H1 (cell line): ENCODE data around the gene ARHGAP6. TPM values are rescaled to one million over a fixed set of nuclear protein-coding genes. Genes with fewer than 3 reads are reported as not detected.

Experiments used
- CTCF ChIA-PET: fragments of 300-600 bp; sonication (Branson Sonifier 250); formaldehyde crosslinking; loops from one replicate; lab custom pipeline; 2021; ENCODE audit not compliant: partially characterized antibody; lab: Charles Lee
- POLR2A ChIA-PET: fragments of 300-600 bp; sonication (Branson Sonifier 250); formaldehyde crosslinking; loops from one replicate; lab custom pipeline; 2021; ENCODE audit warnings: inconsistent platforms; ENCODE audit not compliant: partially characterized antibody; lab: Charles Lee
- DNase-seq, 2 experiments: peaks; one replicate each; pipeline versions ENCODE4 v3.0.0 to v3.0.0-alpha.2; 2010 to 2022; ENCODE audit warnings: low spot score in 2 of 2, low read depth in 1 of 2, mixed read lengths in 1 of 2
- FAIRE-seq: peaks from 2 replicates; lab custom pipeline; 2011; peaks lifted over from hg19 to GRCh38; lab: Jason Lieb, UNC
- H2AFZ ChIP-seq: 2 replicates; pipeline ENCODE4 v1.8.1; 2012; ENCODE audit warnings: low read length, inconsistent platforms
- H2AK5ac ChIP-seq: 2 replicates; pipeline ENCODE4 v1.6.1; 2013; ENCODE audit warnings: low read depth, low read length
- H2BK120ac ChIP-seq: replicated peaks from 2 replicates; pipeline ENCODE3; 2013; ENCODE audit warnings: low read depth, low read length, inconsistent platforms
- H2BK12ac ChIP-seq: 2 replicates; pipeline ENCODE4 v1.6.1; 2013; ENCODE audit warnings: low read depth, low read length
- H2BK15ac ChIP-seq: 2 replicates; pipeline ENCODE4 v1.6.1; 2013; ENCODE audit warnings: low read length
- H2BK20ac ChIP-seq: 2 replicates; pipeline ENCODE4 v1.6.1; 2013; ENCODE audit warnings: low read length
- H2BK5ac ChIP-seq: 2 replicates; pipeline ENCODE4 v1.6.1; 2013; ENCODE audit warnings: low read depth, low read length
- H3K14ac ChIP-seq: 2 replicates; pipeline ENCODE4 v1.6.1; 2013; ENCODE audit warnings: inconsistent platforms; ENCODE audit not compliant: insufficient read length
- H3K18ac ChIP-seq: 2 replicates; pipeline ENCODE4 v1.6.1; 2013; ENCODE audit warnings: low read length; ENCODE audit errors: extremely low read depth
- H3K23ac ChIP-seq: 2 replicates; pipeline ENCODE4 v1.6.1; 2013; ENCODE audit warnings: inconsistent platforms; ENCODE audit not compliant: insufficient read length
- H3K23me2 ChIP-seq: 2 replicates; pipeline ENCODE4 v1.6.1; 2013; ENCODE audit warnings: low read depth, low read length
- H3K27ac ChIP-seq: 2 replicates; pipeline ENCODE4 v1.6.1; 2011; ENCODE audit warnings: low read depth, low read length, inconsistent platforms
- H3K27me3 ChIP-seq, 4 experiments: replicated peaks in 1 of 4; 1 replicate in 1 of 4; 2 replicates in 3 of 4; pipeline versions ENCODE4 v1.6.1 to v1.8.1; 2011 to 2013; ENCODE audit warnings: low read length in 3 of 4, mild to moderate bottlenecking in 3 of 4, inconsistent platforms in 2 of 4, mixed read lengths in 2 of 4, moderate library complexity in 1 of 4; ENCODE audit not compliant: control insufficient read depth in 3 of 4, insufficient read depth in 3 of 4; ENCODE audit errors: extremely low read depth in 1 of 4
- H3K36me3 ChIP-seq, 4 experiments: 2 replicates each; pipeline versions ENCODE4 v1.6.1 to v1.8.1; 2011 to 2013; ENCODE audit warnings: mild to moderate bottlenecking in 4 of 4, low read length in 3 of 4, moderate library complexity in 2 of 4, control low read depth in 1 of 4, inconsistent platforms in 1 of 4; ENCODE audit not compliant: insufficient read depth in 4 of 4, control insufficient read depth in 2 of 4
- H3K4ac ChIP-seq: replicated peaks from 2 replicates; pipeline ENCODE3; 2013; ENCODE audit warnings: low read length, low read depth, mixed read lengths, inconsistent platforms; ENCODE audit not compliant: insufficient read length
- H3K4me1 ChIP-seq, 4 experiments: replicated peaks in 1 of 4; 1 replicate in 1 of 4; 2 replicates in 3 of 4; pipeline versions ENCODE4 v1.6.1 to v1.8.1; 2011 to 2013; ENCODE audit warnings: low read length in 3 of 4, inconsistent platforms in 2 of 4, mixed read lengths in 1 of 4; ENCODE audit not compliant: insufficient read depth in 4 of 4, control insufficient read depth in 3 of 4
- H3K4me2 ChIP-seq, 2 experiments: 2 replicates each; pipeline versions ENCODE4 v1.6.1 to v1.8.1; 2011 to 2013; ENCODE audit warnings: low read depth in 2 of 2, low read length in 2 of 2, control low read depth in 1 of 2, inconsistent platforms in 1 of 2, mild to moderate bottlenecking in 1 of 2; ENCODE audit not compliant: insufficient read depth in 1 of 2
- H3K4me3 ChIP-seq, 4 experiments: fragments of 200-600, 300-600 bp in 1 of 4; sonication (generic), shearing (Covaris generic), sonication (Bioruptor Twin) in 1 of 4; 2 replicates each; pipeline versions ENCODE4 v1.5.1 to v1.8.1; 2011 to 2016; ENCODE audit warnings: low read length in 4 of 4, low read depth in 3 of 4, control low read depth in 2 of 4, inconsistent platforms in 2 of 4, mild to moderate bottlenecking in 2 of 4, mixed read lengths in 1 of 4, moderate library complexity in 1 of 4; ENCODE audit not compliant: insufficient read depth in 2 of 4; ENCODE audit errors: extremely low read depth in 1 of 4
- H3K56ac ChIP-seq: replicated peaks from 2 replicates; pipeline ENCODE3; 2013; ENCODE audit warnings: low read depth, mild to moderate bottlenecking, mixed read lengths, low read length, inconsistent platforms; ENCODE audit not compliant: insufficient read length
- H3K79me1 ChIP-seq: 2 replicates; pipeline ENCODE4 v1.6.1; 2013; ENCODE audit warnings: low read depth, low read length, control low read depth
- H3K79me2 ChIP-seq, 2 experiments: 2 replicates each; pipeline versions ENCODE4 v1.6.1 to v1.8.1; 2012 to 2013; ENCODE audit warnings: low read length in 2 of 2, mild to moderate bottlenecking in 2 of 2, inconsistent platforms in 1 of 2; ENCODE audit not compliant: insufficient read depth in 2 of 2, control insufficient read depth in 1 of 2
- H3K9ac ChIP-seq, 4 experiments: replicated peaks in 1 of 4; 1 replicate in 1 of 4; 2 replicates in 3 of 4; pipeline versions ENCODE4 v1.6.1 to v1.8.1; 2011 to 2013; ENCODE audit warnings: low read depth in 3 of 4, low read length in 3 of 4, control low read depth in 2 of 4, mild to moderate bottlenecking in 2 of 4, moderate library complexity in 2 of 4, inconsistent platforms in 1 of 4; ENCODE audit errors: extremely low read depth in 1 of 4
- H3K9me3 ChIP-seq, 2 experiments: 2 replicates each; pipeline versions ENCODE4 v1.6.1 to v1.8.1; 2012 to 2013; ENCODE audit warnings: mild to moderate bottlenecking in 2 of 2, moderate library complexity in 2 of 2, control low read depth in 1 of 2, inconsistent platforms in 1 of 2, low read depth in 1 of 2, low read length in 1 of 2, mixed read lengths in 1 of 2; ENCODE audit not compliant: insufficient read depth in 2 of 2
- H4K20me1 ChIP-seq, 2 experiments: replicated peaks in 1 of 2; 2 replicates each; pipeline versions ENCODE3 to v1.8.1; 2011 to 2013; ENCODE audit warnings: inconsistent platforms in 2 of 2, low read length in 2 of 2, mild to moderate bottlenecking in 1 of 2; ENCODE audit not compliant: insufficient read depth in 2 of 2, control insufficient read depth in 1 of 2
- H4K5ac ChIP-seq: 2 replicates; pipeline ENCODE4 v1.6.1; 2013; ENCODE audit warnings: low read length, low read depth, mixed read lengths, inconsistent platforms; ENCODE audit not compliant: insufficient read length
- H4K8ac ChIP-seq: 2 replicates; pipeline ENCODE4 v1.8.0; 2013; ENCODE audit warnings: mild to moderate bottlenecking, moderate library complexity, low read length, inconsistent platforms; ENCODE audit not compliant: insufficient read depth; ENCODE audit errors: extremely low read depth
- H4K91ac ChIP-seq: replicated peaks from 2 replicates; pipeline ENCODE3; 2013; ENCODE audit warnings: low read length, mixed read lengths, inconsistent platforms; ENCODE audit not compliant: insufficient read length
- JUN ChIP-seq: IDR thresholded peaks from 2 replicates; pipeline ENCODE4 v1.6.1; 2011; ENCODE audit warnings: low read depth, mild to moderate bottlenecking, improper control_type of control experiment, low read length
- MAFK ChIP-seq: IDR thresholded peaks from 2 replicates; pipeline ENCODE4 v1.6.1; 2012; ENCODE audit warnings: low read depth, mild to moderate bottlenecking, improper control_type of control experiment, low read length
- NANOG ChIP-seq: IDR thresholded peaks from 2 replicates; pipeline ENCODE4 v1.6.1; 2011; ENCODE audit warnings: low read length, low read depth, mild to moderate bottlenecking, inconsistent platforms; ENCODE audit not compliant: insufficient read depth, poor library complexity, severe bottlenecking
- RFX5 ChIP-seq: IDR thresholded peaks from 2 replicates; pipeline ENCODE4 v1.6.1; 2011; ENCODE audit warnings: low read depth, low read length, improper control_type of control experiment, borderline replicate concordance
- RNF2 ChIP-seq: fragments of 200-900, 300-1000 bp; sonication (generic); IDR thresholded peaks from 2 replicates; pipeline ENCODE4 v1.7.1; 2016; ENCODE audit warnings: borderline replicate concordance, low read depth, mild to moderate bottlenecking, antibody characterized with exemption, low read length; ENCODE audit not compliant: poor library complexity, severe bottlenecking; ENCODE audit errors: missing control alignments
- SP2 ChIP-seq: IDR thresholded peaks from 2 replicates; pipeline ENCODE4 v1.6.1; 2012; ENCODE audit warnings: mild to moderate bottlenecking, low read length, inconsistent platforms
- TEAD4 ChIP-seq: IDR thresholded peaks from 2 replicates; pipeline ENCODE4 v1.6.1; 2012; ENCODE audit warnings: low read depth, low read length, inconsistent platforms, mixed read lengths
- YY1 ChIP-seq: IDR thresholded peaks from 2 replicates; pipeline ENCODE4 v1.6.1; 2011; ENCODE audit warnings: low read depth, mild to moderate bottlenecking, low read length
- WGBS, 2 experiments: shearing (Covaris generic) in 1 of 2; methylation state at CpG; one replicate each; pipeline versions ENCODE4 v1.1.6 to v1.1.7; 2013 to 2015; ENCODE audit warnings: low lambda C conversion rate in 2 of 2, mixed read lengths in 2 of 2, inconsistent platforms in 1 of 2, low coverage in 1 of 2, missing lambda C conversion rate in 1 of 2; ENCODE audit not compliant: insufficient replicate concordance in 2 of 2, insufficient coverage in 1 of 2, insufficient read length in 1 of 2; ENCODE audit errors: extremely low coverage in 1 of 2, missing lambda C conversion rate in 1 of 2; 5-methylcytosine and 5-hydroxymethylcytosine counted together
- polyA plus RNA-seq, 7 experiments: library from polyadenylated mRNA; depleted of rRNA in 3 of 7; stranded (reverse) in 5 of 7; unstranded in 2 of 7; fragments of >200 nt in 5 of 7; fragments of 200-250 nt in 2 of 7; gene quantifications; 1 replicate in 5 of 7; 2 replicates in 1 of 7; 4 replicates in 1 of 7; pipeline versions ENCODE4 v1.2.1 to v1.2.3, GENCODE V29; 2011 to 2013; ENCODE audit warnings: missing spikeins in 2 of 7, mixed read lengths in 2 of 7
- total RNA-seq: library from RNA; stranded (reverse); fragmentation: NEBNext Ultra II Directional; extraction: Animal tissue kit (Norgen Biotek cat#: 25700); gene quantifications from 2 replicates; pipeline ENCODE4 v1.2.1, GENCODE V29; 2021
- TF ChIP-seq, protein P1 (sequence below): IDR thresholded peaks from 2 replicates; pipeline ENCODE4 v1.6.1; 2011; ENCODE audit warnings: low read depth, mild to moderate bottlenecking, low read length; ENCODE audit not compliant: insufficient read depth
- TF ChIP-seq, protein P2 (sequence below): IDR thresholded peaks from 2 replicates; pipeline ENCODE4 v1.6.1; 2011; ENCODE audit warnings: low read length, improper control_type of control experiment

The ARHGAP6 gene
- total and polyA plus RNA-seq, 2 of the 8 experiments (the other 6 are each of a cell fraction or from before 2014, with no cell fraction given) = 0.35 to 0.82 TPM

DNA sequence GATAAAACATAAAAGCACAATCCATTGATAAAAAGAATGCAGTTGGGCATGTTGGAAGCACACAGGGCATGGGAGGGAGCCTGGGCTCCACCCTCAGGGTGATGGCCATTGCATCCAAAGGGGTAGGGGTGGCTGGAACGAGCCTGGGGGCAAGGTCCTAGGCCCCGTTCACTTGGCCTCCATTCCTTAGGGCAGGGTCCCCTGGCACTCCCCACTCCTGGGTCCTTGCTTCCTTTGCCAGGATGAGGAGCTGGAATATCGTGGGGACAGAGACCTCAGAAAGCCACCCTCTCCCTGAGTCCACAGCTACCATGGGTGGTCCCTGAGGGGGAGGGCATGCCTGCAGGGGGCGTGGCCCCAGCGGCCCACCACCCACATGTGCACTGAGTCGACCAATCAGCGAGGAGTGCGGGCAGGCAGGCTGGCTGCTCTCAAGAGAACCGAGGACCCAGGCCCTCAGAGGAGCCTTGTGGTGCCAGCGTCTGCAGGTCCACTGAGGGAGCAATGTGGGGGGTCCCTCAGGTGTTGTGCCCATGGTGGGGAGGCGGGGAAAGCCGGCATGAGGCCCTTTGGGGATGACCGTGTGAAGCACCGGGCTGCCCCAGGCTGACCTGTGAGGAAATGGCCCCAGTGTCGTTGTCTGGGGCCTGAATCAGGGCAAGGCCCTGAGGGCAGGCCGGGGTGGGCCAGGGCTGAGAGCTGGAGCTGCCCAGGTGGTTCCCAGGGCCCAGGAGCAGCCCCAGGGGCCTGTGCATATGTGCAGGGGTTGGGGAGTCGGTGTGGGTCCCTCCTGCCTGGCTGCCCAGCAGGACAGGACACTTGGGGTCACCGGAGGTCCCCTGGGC lies 451.2 kb downstream of the ARHGAP6 start:
- no peak overlapping the region for H2BK15ac ChIP-seq
- no peaks in the 10 kb centered on the region for H3K27me3 ChIP-seq
- H2BK12ac ChIP-seq = no peak overlapping the region
- H3K4ac ChIP-seq = no peak overlapping the region
- H4K5ac ChIP-seq = no peak overlapping the region
- no peaks in the 10 kb centered on the region for H3K79me1 ChIP-seq
- no peaks in the 10 kb centered on the region for H4K20me1 ChIP-seq
- no peak overlapping the region for H3K9ac ChIP-seq
- FAIRE-seq (no peak), DNase-seq (no peak)
- no peaks in the 10 kb centered on the region for H3K23me2 ChIP-seq
- no peaks in the 10 kb centered on the region for H3K9me3 ChIP-seq
- H3K4me3 ChIP-seq = no peak overlapping the region
- H4K8ac ChIP-seq = no peak overlapping the region
- H2BK120ac ChIP-seq = no peak overlapping the region
- H2AK5ac ChIP-seq = no peak overlapping the region
- H3K56ac ChIP-seq = no peak overlapping the region
- H2BK20ac ChIP-seq = no peak overlapping the region
- H3K27ac ChIP-seq = no peak overlapping the region
- no peaks in the 10 kb centered on the region for H3K36me3 ChIP-seq
- H3K79me2 ChIP-seq = no peaks in the 10 kb centered on the region
- H3K18ac ChIP-seq = no peak overlapping the region
- 93% methylated on average over 5 of the region's 18 CpGs; no CpG with 5 or more reads in 1 of the 2 experiments for WGBS, 2 experiments
- no peak overlapping the region for H3K4me2 ChIP-seq
- POLR2A ChIA-PET = interaction anchor here (0.6 kb wide), 1 partner anchor 1989 kb away, joined by 3 read pairs; no protein-coding TSS in a partner anchor
- no peak overlapping the region for H2AFZ ChIP-seq
- H3K4me1 ChIP-seq = no peaks in the 10 kb centered on the region; a peak in 1 of 7 replicates
- H3K23ac ChIP-seq = no peak overlapping the region
- CTCF ChIA-PET = interaction anchor here (0.5 to 1.7 kb wide), 10 partner anchors 8 to 167 kb away, joined by 3 to 8 read pairs (median 3); no protein-coding TSS in a partner anchor
- no peak overlapping the region for H4K91ac ChIP-seq
- no peak overlapping the region for H2BK5ac ChIP-seq
- H3K14ac ChIP-seq = no peak overlapping the region
- TF ChIP-seq RNF2 (no peak), TEAD4 (no peak), JUN (no peak), RFX5 (no peak), NANOG (no peak), MAFK (no peak), YY1 (no peak), SP2 (no peak)
- TF ChIP-seq, protein P1, sequence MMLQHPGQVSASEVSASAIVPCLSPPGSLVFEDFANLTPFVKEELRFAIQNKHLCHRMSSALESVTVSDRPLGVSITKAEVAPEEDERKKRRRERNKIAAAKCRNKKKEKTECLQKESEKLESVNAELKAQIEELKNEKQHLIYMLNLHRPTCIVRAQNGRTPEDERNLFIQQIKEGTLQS = no peak
- TF ChIP-seq, protein P2, sequence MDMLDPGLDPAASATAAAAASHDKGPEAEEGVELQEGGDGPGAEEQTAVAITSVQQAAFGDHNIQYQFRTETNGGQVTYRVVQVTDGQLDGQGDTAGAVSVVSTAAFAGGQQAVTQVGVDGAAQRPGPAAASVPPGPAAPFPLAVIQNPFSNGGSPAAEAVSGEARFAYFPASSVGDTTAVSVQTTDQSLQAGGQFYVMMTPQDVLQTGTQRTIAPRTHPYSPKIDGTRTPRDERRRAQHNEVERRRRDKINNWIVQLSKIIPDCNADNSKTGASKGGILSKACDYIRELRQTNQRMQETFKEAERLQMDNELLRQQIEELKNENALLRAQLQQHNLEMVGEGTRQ = no peak
